Skeletal muscle tissue (tissue), 4 donors: Measurements from ENCODE around the gene GZF1. TPM values are rescaled to one million over a fixed set of nuclear protein-coding genes. Genes with fewer than 3 reads are reported as not detected.

Source experiments
- H3K27ac ChIP-seq: one replicate; pipeline ENCODE4 v1.7.0; 2013; ENCODE audit warnings: mild to moderate bottlenecking, low read depth, low read length, inconsistent platforms
- H3K27me3 ChIP-seq, 3 donors: one replicate each; pipeline ENCODE4 v1.7.0; 2013; ENCODE audit warnings: low read length in 3 of 3; ENCODE audit not compliant: control insufficient read depth in 3 of 3, insufficient read depth in 3 of 3
- H3K36me3 ChIP-seq, 3 donors: one replicate each; pipeline ENCODE4 v1.7.0; 2013; ENCODE audit warnings: low read length in 3 of 3; ENCODE audit not compliant: control insufficient read depth in 3 of 3, insufficient read depth in 3 of 3
- H3K4me1 ChIP-seq, 3 donors: one replicate each; pipeline ENCODE4 v1.7.0; 2013; ENCODE audit warnings: low read length in 3 of 3, mild to moderate bottlenecking in 3 of 3; ENCODE audit not compliant: control insufficient read depth in 3 of 3, insufficient read depth in 3 of 3
- H3K4me3 ChIP-seq, 3 donors: one replicate each; pipeline ENCODE4 v1.7.0; 2013; ENCODE audit warnings: low read length in 3 of 3
- H3K9ac ChIP-seq, 3 donors: one replicate each; pipeline ENCODE4 v1.7.0; 2013; ENCODE audit warnings: low read length in 3 of 3, mild to moderate bottlenecking in 3 of 3, moderate library complexity in 2 of 3, low read depth in 1 of 3
- H3K9me3 ChIP-seq, 3 donors: one replicate each; pipeline ENCODE4 v1.7.0; 2013; ENCODE audit warnings: low read length in 3 of 3; ENCODE audit not compliant: control insufficient read depth in 3 of 3
- total RNA-seq: library from RNA; depleted of rRNA; stranded (reverse); fragments of >200 nt; gene quantifications from one replicate; pipeline ENCODE4 v1.2.3, GENCODE V29; 2014
- donor health status: Osteomylitis.

Gene GZF1
- total RNA-seq, 1 donor from 2014 or later, result 11.0 TPM

DNA sequence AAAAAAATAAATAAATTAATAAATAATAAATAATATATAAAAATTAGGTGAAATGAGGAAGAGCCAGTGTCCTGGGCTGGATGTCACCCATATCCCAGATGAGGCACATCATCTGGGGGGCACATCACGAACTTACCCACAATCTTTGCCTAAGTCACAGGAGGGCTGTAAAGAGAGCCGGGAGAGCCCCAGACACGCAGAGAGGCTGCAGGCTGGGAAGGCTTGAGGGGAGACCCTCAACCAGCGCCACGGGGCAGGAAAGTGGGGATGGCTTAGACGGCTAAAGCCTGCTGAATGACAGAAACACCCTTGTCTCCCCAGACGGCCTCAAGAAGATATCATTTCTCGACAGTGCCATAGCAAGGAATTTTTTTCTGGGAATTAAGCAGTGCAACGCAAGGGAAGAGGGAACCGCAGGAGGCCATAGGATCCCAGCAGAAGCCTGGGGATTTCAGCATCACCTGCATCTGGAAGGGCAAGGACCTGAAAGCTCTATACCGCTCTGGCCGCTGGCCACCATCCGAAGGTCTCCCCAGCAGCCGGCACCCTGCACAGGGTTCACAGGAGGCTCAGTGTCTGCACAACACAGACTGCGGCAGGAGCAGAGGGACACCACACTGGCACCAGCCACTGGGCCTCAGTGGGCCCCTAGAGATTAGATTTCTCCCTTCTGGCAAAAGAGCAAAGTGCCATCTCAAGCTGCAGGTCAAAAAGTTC lies 34.2 kb upstream of the GZF1 start:
- Histone ChIP-seq H3K9me3 (no peaks in the 10 kb centered on the region), H3K27me3 (no peaks in the 10 kb centered on the region), H3K4me3 (no peak overlapping the region), H3K27ac (no peak overlapping the region), H3K9ac (no peak overlapping the region), H3K4me1 (no peaks in the 10 kb centered on the region), H3K36me3 (no peaks in the 10 kb centered on the region)

DNA sequence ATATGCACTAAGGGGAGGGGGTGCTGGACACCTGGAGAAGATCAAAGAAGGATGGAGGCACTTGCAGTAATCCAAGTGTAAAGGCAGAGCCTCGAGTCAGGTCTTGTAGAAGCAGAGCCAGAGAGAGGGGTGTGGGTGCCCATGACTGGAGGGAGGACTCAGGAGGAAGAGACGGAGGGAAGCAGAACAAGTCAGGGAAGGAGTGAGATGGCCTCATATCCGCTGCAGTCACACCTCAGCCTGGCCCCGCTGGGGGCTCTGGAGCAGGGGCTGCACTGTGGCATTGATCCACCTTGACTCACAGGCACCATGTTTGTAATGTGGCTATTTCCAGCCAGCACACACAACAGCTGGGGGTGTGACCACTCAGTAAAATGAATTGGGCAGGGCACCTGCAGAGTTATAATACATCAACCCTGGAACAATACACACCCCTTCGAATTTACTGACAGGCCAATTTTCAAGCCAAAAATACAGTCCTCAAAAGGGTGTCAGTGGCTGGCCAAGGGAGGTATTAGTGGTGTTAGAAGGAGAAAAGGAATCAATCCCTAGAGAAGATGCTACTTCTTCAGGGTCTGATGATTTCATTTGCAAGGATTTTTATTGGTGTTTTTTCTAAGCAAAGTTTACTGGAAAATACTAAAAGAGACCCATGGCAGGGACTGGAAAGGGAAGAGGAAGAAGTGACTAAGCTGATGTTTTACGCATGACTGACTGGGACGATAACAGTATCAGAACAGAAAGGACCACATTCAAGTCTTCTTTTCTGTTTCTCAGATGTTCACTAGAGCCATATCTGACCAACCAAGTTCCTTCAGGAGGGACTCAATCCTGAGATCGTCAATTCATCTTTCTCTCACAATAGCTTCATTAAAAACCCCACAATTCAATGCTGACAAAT lies 30.3 kb upstream of the GZF1 start:
- Histone ChIP-seq H3K27me3 (no peaks in the 10 kb centered on the region), H3K9me3 (no peaks in the 10 kb centered on the region)

DNA sequence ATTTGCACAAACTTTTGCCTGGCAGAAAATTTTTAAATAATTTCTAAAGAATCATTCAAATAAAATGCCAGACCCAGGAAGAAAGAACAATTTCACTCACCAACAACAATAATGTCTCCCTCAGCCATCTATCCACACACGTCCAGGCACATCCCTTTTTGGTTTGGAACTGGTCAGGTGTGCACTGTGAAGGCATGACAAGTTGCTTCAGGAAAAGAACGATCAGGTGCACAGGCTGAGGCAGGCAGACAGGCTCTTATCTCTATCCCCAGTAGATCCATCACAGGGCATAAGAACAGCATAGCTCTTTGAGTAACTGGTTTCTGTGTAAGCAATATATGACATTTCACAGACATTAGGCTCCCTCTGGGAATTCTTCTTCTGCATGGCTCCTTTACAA lies 29.5 kb upstream of the GZF1 start:
- no peaks in the 10 kb centered on the region for H3K27me3 ChIP-seq
- no peaks in the 10 kb centered on the region for H3K9me3 ChIP-seq
- H3K4me1 ChIP-seq, result peaks cover 0 to 8% (median 0%) of the 10 kb centered on the region in 3 donors
- H3K36me3 ChIP-seq, result no peaks in the 10 kb centered on the region
- H3K4me3 ChIP-seq, result no peak overlapping the region
- no peak overlapping the region for H3K27ac ChIP-seq
- no peak overlapping the region for H3K9ac ChIP-seq

More for the DNA sequence above, 30.3 kb upstream of the GZF1 start:
- Histone ChIP-seq H3K9ac (no peak overlapping the region), H3K36me3 (no peaks in the 10 kb centered on the region), H3K4me3 (no peak overlapping the region), H3K27ac (no peak overlapping the region), H3K4me1 (peaks cover 0 to 8% (median 0%) of the 10 kb centered on the region in 3 donors)

DNA sequence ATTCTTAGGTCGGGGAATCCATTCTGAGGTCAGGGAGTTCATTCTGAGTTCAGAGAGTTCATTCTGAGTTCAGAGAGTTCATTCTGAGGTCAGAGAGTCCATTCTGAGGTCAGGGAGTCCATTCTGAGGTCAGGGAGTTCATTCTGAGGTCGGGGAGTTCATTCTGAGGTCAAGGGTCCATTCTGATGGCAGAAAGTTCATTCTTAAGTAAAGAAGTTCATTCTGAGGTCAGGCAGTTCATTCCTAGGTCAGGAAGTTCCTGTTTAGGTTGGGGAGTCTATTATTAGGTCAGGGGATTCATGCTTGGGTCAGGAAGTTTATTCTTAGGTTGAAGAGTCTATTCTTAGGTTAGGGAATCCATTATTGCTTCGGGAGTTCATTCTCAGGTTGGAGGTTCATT lies 27.9 kb upstream of the GZF1 start:
- Histone ChIP-seq H3K27ac (no peak overlapping the region), H3K4me3 (no peak overlapping the region), H3K4me1 (peaks cover 0 to 8% (median 0%) of the 10 kb centered on the region in 3 donors), H3K9ac (no peak overlapping the region), H3K27me3 (no peaks in the 10 kb centered on the region), H3K9me3 (no peaks in the 10 kb centered on the region), H3K36me3 (no peaks in the 10 kb centered on the region)

DNA sequence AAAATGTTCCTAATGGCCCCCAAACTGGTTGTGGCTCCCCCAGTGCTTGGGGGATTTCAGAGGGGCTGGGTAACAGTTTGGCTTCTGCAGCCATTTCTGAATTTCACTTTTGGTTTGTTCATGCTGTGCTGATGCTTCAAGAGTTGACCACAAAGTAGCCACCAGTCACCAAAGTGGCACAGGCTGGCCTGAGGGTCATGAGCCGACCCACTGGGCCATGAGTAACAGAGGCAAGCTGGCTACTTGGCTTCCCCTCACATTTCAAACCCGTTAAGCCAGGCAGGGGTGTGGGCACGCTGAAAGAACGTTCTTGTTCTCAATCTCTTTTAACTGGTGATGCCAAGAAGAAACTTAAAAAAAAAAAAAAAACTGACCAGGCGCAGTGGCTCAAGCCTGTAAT lies 26.5 kb upstream of the GZF1 start:
- peaks cover 0 to 13% (median 4%) of the 10 kb centered on the region in 3 donors for H3K4me1 ChIP-seq
- no peak overlapping the region for H3K4me3 ChIP-seq
- no peaks in the 10 kb centered on the region for H3K9me3 ChIP-seq
- no peaks in the 10 kb centered on the region for H3K27me3 ChIP-seq
- no peak overlapping the region for H3K27ac ChIP-seq
- no peak overlapping the region for H3K9ac ChIP-seq
- no peaks in the 10 kb centered on the region for H3K36me3 ChIP-seq

DNA sequence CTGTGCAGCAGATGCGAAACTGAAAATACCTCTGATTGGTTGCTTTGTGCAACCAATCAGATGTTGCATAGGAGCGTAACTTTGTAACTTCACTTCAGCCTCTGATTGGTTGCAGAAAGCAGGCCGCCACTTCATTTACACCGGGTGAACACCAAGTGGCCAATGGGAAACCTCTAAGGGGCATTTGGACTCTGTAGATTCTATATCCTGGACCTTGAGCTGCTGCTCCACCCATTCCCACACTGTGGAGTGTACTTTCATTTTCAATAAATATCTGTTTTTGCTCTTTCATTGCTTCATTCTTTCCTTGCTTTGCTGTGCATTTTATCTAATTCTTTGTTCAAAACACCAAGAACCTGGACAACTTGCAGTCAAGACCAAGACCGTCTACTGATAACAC lies 25.5 kb upstream of the GZF1 start:
- Histone ChIP-seq H3K27ac (no peak overlapping the region), H3K4me1 (peaks cover 0 to 14% (median 4%) of the 10 kb centered on the region in 3 donors), H3K9me3 (no peaks in the 10 kb centered on the region), H3K27me3 (no peaks in the 10 kb centered on the region), H3K9ac (no peak overlapping the region), H3K36me3 (no peaks in the 10 kb centered on the region), H3K4me3 (no peak overlapping the region)

DNA sequence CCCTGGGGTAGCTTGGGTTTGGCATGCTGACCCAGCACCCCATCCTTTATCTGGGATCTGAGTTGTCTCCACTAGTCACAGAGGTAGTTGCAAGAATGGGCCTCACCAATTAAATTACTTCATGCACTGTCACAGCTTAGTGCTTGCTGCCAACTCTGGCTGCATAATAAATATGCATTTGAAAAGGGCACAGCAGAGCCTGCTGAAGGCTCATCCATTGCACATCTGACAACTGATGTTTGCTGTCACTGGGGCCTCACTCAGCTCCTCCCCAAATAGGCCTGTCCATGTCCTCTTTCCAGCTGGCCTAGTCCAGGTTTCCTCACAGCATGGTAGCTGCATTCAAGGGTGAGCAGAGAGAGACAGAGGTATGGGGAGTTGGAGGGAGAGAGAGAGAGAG lies 24.7 kb upstream of the GZF1 start:
- Histone ChIP-seq H3K27me3 (no peaks in the 10 kb centered on the region), H3K9ac (no peak overlapping the region), H3K4me3 (no peak overlapping the region), H3K4me1 (peaks cover 0 to 14% (median 4%) of the 10 kb centered on the region in 3 donors), H3K27ac (no peak overlapping the region), H3K9me3 (no peaks in the 10 kb centered on the region), H3K36me3 (no peaks in the 10 kb centered on the region)

DNA sequence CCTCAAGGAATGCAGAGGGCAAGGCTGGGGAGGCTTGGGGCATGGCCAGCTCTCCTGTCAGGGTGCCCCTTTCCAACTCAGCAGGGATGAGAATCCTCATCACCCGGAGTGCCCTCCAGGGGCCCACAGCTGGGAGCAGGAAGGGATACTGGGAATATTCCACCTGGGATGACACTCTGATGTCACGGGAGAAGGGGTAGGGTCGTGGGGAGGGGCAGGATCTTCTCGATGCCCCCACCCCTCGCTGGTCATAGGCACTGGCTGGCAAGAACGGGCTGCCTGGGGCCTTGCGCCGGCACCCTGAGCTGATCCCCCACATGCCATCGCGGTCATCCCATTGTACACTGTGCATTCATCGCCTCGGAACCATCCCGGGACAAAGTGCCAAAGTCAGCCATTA lies 22.0 kb upstream of the GZF1 start:
- no peaks in the 10 kb centered on the region for H3K9me3 ChIP-seq
- no peak overlapping the region for H3K9ac ChIP-seq
- no peaks in the 10 kb centered on the region for H3K27me3 ChIP-seq
- peaks cover 0 to 6% (median 4%) of the 10 kb centered on the region in 3 donors for H3K4me1 ChIP-seq
- no peak overlapping the region for H3K4me3 ChIP-seq
- H3K27ac ChIP-seq, result no peak overlapping the region
- H3K36me3 ChIP-seq, result no peaks in the 10 kb centered on the region

DNA sequence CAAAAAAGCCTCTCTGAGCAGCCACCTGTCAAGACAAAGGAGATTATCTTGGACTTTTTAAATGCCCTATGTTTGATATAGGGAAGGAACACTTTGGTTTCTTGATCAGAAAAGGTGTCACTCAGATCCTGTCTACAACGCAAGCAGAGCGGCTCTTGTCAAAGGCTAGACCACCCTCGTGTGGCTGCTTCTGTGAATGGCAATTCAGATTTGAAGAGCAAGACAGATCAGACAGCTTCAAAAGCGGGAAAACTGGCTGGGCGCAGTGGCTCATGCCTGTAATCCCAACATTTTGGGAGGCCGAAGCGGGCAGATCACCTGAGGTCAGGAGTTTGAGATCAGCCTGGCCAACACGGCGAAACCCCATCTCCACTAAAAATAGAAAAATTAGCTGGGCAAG lies 21.5 kb upstream of the GZF1 start:
- H3K36me3 ChIP-seq, result no peaks in the 10 kb centered on the region
- no peaks in the 10 kb centered on the region for H3K27me3 ChIP-seq
- H3K4me1 ChIP-seq, result peaks cover 0 to 6% (median 4%) of the 10 kb centered on the region in 3 donors
- no peak overlapping the region for H3K9ac ChIP-seq
- H3K27ac ChIP-seq, result no peak overlapping the region
- H3K9me3 ChIP-seq, result no peaks in the 10 kb centered on the region
- H3K4me3 ChIP-seq, result no peak overlapping the region

DNA sequence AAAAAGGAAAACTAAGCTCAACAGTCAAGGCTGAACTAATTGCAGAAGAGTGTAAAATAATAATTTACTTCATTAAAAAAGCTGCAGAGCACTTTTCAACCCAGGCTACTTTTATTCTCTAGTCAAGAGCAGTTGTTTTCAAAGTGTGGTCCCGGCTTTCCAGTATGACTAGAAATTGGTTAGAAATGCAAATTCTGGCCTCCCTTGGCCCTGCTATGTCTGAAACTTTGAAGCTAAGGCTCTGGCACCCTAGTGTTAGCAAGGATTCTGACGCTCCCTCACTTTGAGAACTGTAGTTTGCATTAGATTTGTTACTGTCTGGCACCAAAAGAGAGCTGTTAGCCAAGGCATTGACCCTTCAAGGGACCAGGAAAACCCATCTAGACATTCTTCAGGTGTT lies 20.9 kb upstream of the GZF1 start:
- H3K27me3 ChIP-seq, result no peaks in the 10 kb centered on the region
- H3K27ac ChIP-seq, result no peak overlapping the region
- H3K9me3 ChIP-seq, result no peaks in the 10 kb centered on the region
- H3K9ac ChIP-seq, result no peak overlapping the region
- peaks cover 0 to 6% (median 4%) of the 10 kb centered on the region in 3 donors for H3K4me1 ChIP-seq
- no peak overlapping the region for H3K4me3 ChIP-seq
- H3K36me3 ChIP-seq, result no peaks in the 10 kb centered on the region
